ENCODE results near the gene LIFR. TPM values are rescaled to one million over a fixed set of nuclear protein-coding genes. Genes with fewer than 3 reads are reported as not detected.

LIFR gene
- total RNA-seq, 2 donors from 2014 or later: 45.4 to 80.1 TPM

- DNase-seq (no peak), ATAC-seq (no peak)
- Histone ChIP-seq H3K27me3 (no peaks in the 10 kb centered on the region), H3K4me1 (peaks cover 35% of the 10 kb centered on the region), H3K4me3 (no peak overlapping the region), H3K27ac (no peak overlapping the region), H3K9me3 (no peaks in the 10 kb centered on the region), H3K36me3 (replicated peaks in 1 of 2; ENCODE audit: insufficient read depth in 1 of 2, low read depth in 2 of 2) (no peaks in the 10 kb centered on the region)
- no peak for TF ChIP-seq CTCF (IDR thresholded peaks at IDR 0.05)
- intact Hi-C loops (cut with DNase I): no loop called here
- 81 to 91% methylated on average over 1 of the region's 1 CpG for WGBS, 2 donors
These were observed 22.3 kb downstream of the LIFR start for GRCh38 chr5:38534156-38534453.

- intact Hi-C loops (cut with DNase I): no loop called here
- WGBS, 2 donors: 64 to 66% methylated on average over 8 of the region's 8 CpGs
- no peak for ATAC-seq
- Histone ChIP-seq H3K27ac (no peak overlapping the region), H3K36me3 (replicated peaks in 1 of 2; ENCODE audit: insufficient read depth in 1 of 2, low read depth in 2 of 2) (no peaks in the 10 kb centered on the region), H3K27me3 (no peaks in the 10 kb centered on the region), H3K9me3 (no peaks in the 10 kb centered on the region), H3K4me3 (no peak overlapping the region), H3K4me1 (peaks cover 32% of the 10 kb centered on the region)
- no peak for TF ChIP-seq CTCF (IDR thresholded peaks at IDR 0.05)
- no peak for TF ChIP-seq POLR2A (IDR thresholded peaks at IDR 0.05)
- no peak for DNase-seq
These were observed 22.9 kb downstream of the LIFR start for GRCh38 chr5:38533286-38534155.

GRCh38 chr5:38532165-38532669, 24.2 kb downstream of the LIFR start:
- ATAC-seq: no peak
- Histone ChIP-seq H3K4me1 (peaks cover 24% of the 10 kb centered on the region), H3K9me3 (no peaks in the 10 kb centered on the region), H3K36me3 (replicated peaks in 1 of 2; ENCODE audit: insufficient read depth in 1 of 2, low read depth in 2 of 2) (no peaks in the 10 kb centered on the region), H3K27ac (no peak overlapping the region), H3K27me3 (no peaks in the 10 kb centered on the region), H3K4me3 (no peak overlapping the region)
- DNase-seq: no peak
- no peak for TF ChIP-seq POLR2A (IDR thresholded peaks at IDR 0.05)
- no peak for TF ChIP-seq CTCF (IDR thresholded peaks at IDR 0.05)
- 82 to 89% methylated on average over 9 of the region's 9 CpGs for WGBS, 2 donors
- intact Hi-C loops (cut with DNase I): no loop called here

- H3K9me3 ChIP-seq: no peaks in the 10 kb centered on the region
- no peak for DNase-seq
- H3K27me3 ChIP-seq: no peaks in the 10 kb centered on the region
- TF ChIP-seq CTCF (IDR thresholded peaks at IDR 0.05) (no peak), POLR2A (IDR thresholded peaks at IDR 0.05) (no peak)
- 81 to 93% methylated on average over 3 of the region's 3 CpGs for WGBS, 2 donors
- H3K27ac ChIP-seq: no peak overlapping the region
- ATAC-seq: no peak
- no peaks in the 10 kb centered on the region for H3K36me3 ChIP-seq (replicated peaks in 1 of 2; ENCODE audit: insufficient read depth in 1 of 2, low read depth in 2 of 2)
- peaks cover 24% of the 10 kb centered on the region for H3K4me1 ChIP-seq
- intact Hi-C loops (cut with DNase I): no loop called here
- H3K4me3 ChIP-seq: no peak overlapping the region
These were observed 24.9 kb downstream of the LIFR start for GRCh38 chr5:38531518-38531917.

All from body of pancreas (tissue), 4 donors.